ENCODE data around the gene PRKAG2.

- TF ChIP-seq CTCF (IDR thresholded peaks at IDR 0.05) (no peak), POLR2A (IDR thresholded peaks at IDR 0.05) (no peak)
Measured at GRCh38 chr7:151637781-151638261, 239.1 kb downstream of the PRKAG2 start.

All from thyroid gland (tissue), 4 donors.